ENCODE measurements around the gene GCNT2. TPM values are rescaled to one million over a fixed set of nuclear protein-coding genes. Genes with fewer than 3 reads are reported as not detected.
"Not testable (repeated sequence)": the region's sequence is repeated elsewhere in the genome, so short reads cannot be mapped to it uniquely, and the experiment has no call there.

The GCNT2 gene
- total and polyA plus RNA-seq, 2 of the 8 experiments (the other 6 are each of a cell fraction or from before 2014, with no cell fraction given) = 19.3 to 52.5 TPM

GRCh38 chr6:10660431-10661191 is 139.5 kb downstream of the GCNT2 start:
- H3K27ac ChIP-seq (ENCODE audit: low read depth, low read length); H2BK15ac ChIP-seq (ENCODE audit: low read length); H3K23me2 ChIP-seq (ENCODE audit: low read depth, low read length); H3K14ac ChIP-seq (ENCODE audit: insufficient read length); H4K8ac ChIP-seq (ENCODE audit: extremely low read depth, insufficient read depth, low read length); H3K79me2 ChIP-seq (ENCODE audit: control insufficient read depth in 1 of 2, insufficient read depth in 2 of 2, low read length in 2 of 2); H3K23ac ChIP-seq (ENCODE audit: insufficient read length); H2AK5ac ChIP-seq (ENCODE audit: low read depth, low read length); H2BK12ac ChIP-seq (ENCODE audit: low read depth, low read length); H4K5ac ChIP-seq (ENCODE audit: insufficient read length, low read depth, low read length); H3K56ac ChIP-seq (replicated peaks; ENCODE audit: insufficient read length, low read depth, low read length); H3K36me3 ChIP-seq (ENCODE audit: control insufficient read depth in 2 of 4, insufficient read depth in 4 of 4, low read length in 3 of 4); FAIRE-seq; H3K79me1 ChIP-seq (ENCODE audit: low read depth, low read length); H3K27me3 ChIP-seq (replicated peaks in 1 of 4; ENCODE audit: control insufficient read depth in 3 of 4, extremely low read depth in 1 of 4, insufficient read depth in 3 of 4, low read length in 3 of 4); H3K4ac ChIP-seq (replicated peaks; ENCODE audit: insufficient read length, low read depth, low read length); H2BK20ac ChIP-seq (ENCODE audit: low read length); H3K4me1 ChIP-seq (replicated peaks in 1 of 4; ENCODE audit: control insufficient read depth in 3 of 4, insufficient read depth in 4 of 4, low read length in 3 of 4); H2BK5ac ChIP-seq (ENCODE audit: low read depth, low read length); H3K18ac ChIP-seq (ENCODE audit: extremely low read depth, low read length); DNase-seq (ENCODE audit: low read depth in 1 of 2, low spot score in 2 of 2); H3K9me3 ChIP-seq (ENCODE audit: insufficient read depth in 2 of 2, low read depth in 1 of 2, low read length in 1 of 2); H4K20me1 ChIP-seq (replicated peaks in 1 of 2; ENCODE audit: control insufficient read depth in 1 of 2, insufficient read depth in 2 of 2, low read length in 2 of 2); H2BK120ac ChIP-seq (replicated peaks; ENCODE audit: low read depth, low read length); H3K9ac ChIP-seq (replicated peaks in 1 of 4; ENCODE audit: extremely low read depth in 1 of 4, low read depth in 3 of 4, low read length in 3 of 4); H4K91ac ChIP-seq (replicated peaks; ENCODE audit: insufficient read length, low read length): not testable (repeated sequence)
- 0 out of 2 replicates have a peak, but pooled peaks have one; percentile 44 for TF ChIP-seq SP1 (IDR thresholded peaks at IDR 0.05; ENCODE audit: low read depth, low read length)
- peak; percentile 65 for TF ChIP-seq TBP (IDR thresholded peaks at IDR 0.05; ENCODE audit: low read depth, low read length)
- peak in 1 of 2 experiments; percentile 36; a peak in 1 of 3 replicates for TF ChIP-seq POLR2A (IDR thresholded peaks at IDR 0.05; ENCODE audit: control extremely low read depth in 1 of 2, low read depth in 2 of 2, low read length in 2 of 2)
- ChIA-PET CTCF (ENCODE audit: partially characterized antibody) (interaction anchor here (0.6 to 1.7 kb wide), 11 partner anchors 8 to 155 kb away, joined by 3 to 7 read pairs (median 3); no protein-coding TSS in a partner anchor), POLR2A (ENCODE audit: partially characterized antibody) (interaction anchor here (0.6 to 2.4 kb wide), 22 partner anchors 9 to 173 kb away, joined by 3 to 8 read pairs (median 4); partner anchors contain the start of genes C6orf52 and PAK1IP1)
- peak overlapping the region; percentile 52 to 69 (median 54); a peak in 7 of 8 replicates for H3K4me3 ChIP-seq (ENCODE audit: extremely low read depth in 1 of 4, insufficient read depth in 2 of 4, low read depth in 3 of 4, low read length in 4 of 4)
- peak overlapping the region; percentile 79 for H3K4me2 ChIP-seq (ENCODE audit: insufficient read depth in 1 of 2, low read depth in 2 of 2, low read length in 2 of 2)
- 88% methylated on average over 11 of the region's 11 CpGs; no CpG with 5 or more reads in 1 of the 2 experiments for WGBS, 2 experiments (ENCODE audit: extremely low coverage in 1 of 2, insufficient coverage in 1 of 2, insufficient read length in 1 of 2, insufficient replicate concordance in 2 of 2, low coverage in 1 of 2, low lambda C conversion rate in 2 of 2, missing lambda C conversion rate in 1 of 2)
- H2AFZ ChIP-seq (ENCODE audit: low read length) = 0 out of 2 replicates have a peak overlapping the region, but pooled peaks have one; percentile 36
